Measurements from ENCODE around the gene CALD1. TPM values are rescaled to one million over a fixed set of nuclear protein-coding genes. Genes with fewer than 3 reads are reported as not detected.

Gene CALD1
- polyA plus RNA-seq, 1 donor from 2014 or later, result 8.0 TPM

DNA sequence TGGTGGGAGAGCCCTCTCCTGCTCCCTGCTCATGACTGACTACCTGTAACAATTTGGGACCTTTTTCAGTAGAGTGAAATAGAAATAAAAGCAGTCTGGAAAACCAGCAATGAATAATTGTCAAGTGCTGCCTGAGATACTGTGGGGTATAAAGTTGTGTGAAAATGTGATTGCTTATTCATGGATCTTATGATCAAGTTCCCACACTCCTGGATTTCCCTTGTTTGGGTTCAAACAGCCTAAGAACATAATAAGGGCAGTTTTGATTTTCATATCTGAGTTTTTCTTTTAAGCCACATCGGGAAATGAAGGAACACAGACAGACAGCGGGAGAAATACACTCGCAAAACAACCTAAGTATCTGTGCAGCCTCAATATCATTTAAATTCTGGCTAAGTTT, 52.9 kb downstream of the CALD1 start:
- no peaks in the 10 kb centered on the region for H4K20me1 ChIP-seq (ENCODE audit: insufficient read depth)
- H3K79me2 ChIP-seq (replicated peaks; ENCODE audit: insufficient read depth, low read length), result no peaks in the 10 kb centered on the region

DNA sequence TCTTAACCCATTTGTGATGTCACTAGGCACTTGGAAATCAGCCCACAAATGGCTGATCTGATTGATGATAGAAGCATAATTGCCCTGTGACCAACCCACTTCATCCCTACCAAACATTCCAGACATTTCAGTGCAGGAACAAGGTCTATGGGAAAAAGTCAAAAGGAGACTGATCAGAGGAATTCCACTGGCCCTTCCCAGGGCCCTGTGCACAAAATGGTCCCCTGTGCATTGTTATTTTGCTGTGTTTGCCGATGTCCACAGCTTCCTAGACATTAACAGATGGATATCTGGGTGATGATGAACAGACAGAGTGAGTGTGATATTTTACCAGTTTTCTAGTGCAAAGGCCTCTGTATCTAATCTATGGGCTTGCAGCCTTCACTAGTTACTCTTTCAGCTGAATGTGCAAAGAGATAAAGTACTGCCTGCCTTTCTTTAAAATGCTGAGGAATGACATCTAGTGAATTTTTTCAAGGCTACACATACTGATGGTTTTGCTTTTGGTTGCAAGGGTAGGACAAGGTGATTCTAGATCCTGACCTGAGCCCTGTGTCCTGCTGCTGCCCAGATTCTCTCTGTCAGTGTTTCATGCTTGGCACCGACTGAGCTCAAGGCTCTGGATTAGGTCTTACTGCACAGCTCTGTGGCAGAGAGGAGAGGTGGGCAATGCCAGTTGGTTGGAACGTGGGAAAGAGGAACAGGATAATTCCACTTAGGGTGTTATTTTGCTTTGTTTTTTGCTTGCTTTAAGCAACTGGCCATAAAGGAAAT, 55.4 kb downstream of the CALD1 start:
- no peak overlapping the region for H3K4me2 ChIP-seq (ENCODE audit: low read length)
- H3K27ac ChIP-seq (ENCODE audit: low read length), result no peak overlapping the region
- no peaks in the 10 kb centered on the region for H3K9me2 ChIP-seq (ENCODE audit: insufficient read depth, low read length)
- no peak overlapping the region for H3K4me3 ChIP-seq (ENCODE audit: low read length)
- no peaks in the 10 kb centered on the region for H3K27me3 ChIP-seq (ENCODE audit: insufficient read depth, low read depth, low read length)
- H2AFZ ChIP-seq (ENCODE audit: low read depth, low read length), result no peak overlapping the region
- H3K9ac ChIP-seq (ENCODE audit: low read length), result no peak overlapping the region
- H3K36me3 ChIP-seq (ENCODE audit: insufficient read depth, low read length), result no peaks in the 10 kb centered on the region
- H4K20me1 ChIP-seq (ENCODE audit: insufficient read depth), result no peaks in the 10 kb centered on the region
- TF ChIP-seq EP300 (conservative IDR thresholded peaks at IDR 0.05; ENCODE audit: poor library complexity, severe bottlenecking) (no peak), MXI1 (conservative IDR thresholded peaks at IDR 0.05; ENCODE audit: poor library complexity, severe bottlenecking) (no peak), EZH2 (IDR thresholded peaks at IDR 0.05; ENCODE audit: borderline replicate concordance, insufficient read depth, low read length, poor library complexity, severe bottlenecking) (no peak), SMC3 (conservative IDR thresholded peaks at IDR 0.05; ENCODE audit: poor library complexity) (no peak), POLR2AphosphoS5 (IDR thresholded peaks at IDR 0.05) (no peak), TAF1 (IDR thresholded peaks at IDR 0.05; ENCODE audit: low read depth) (no peak), RAD21 (conservative IDR thresholded peaks at IDR 0.05) (no peak)
- TF ChIP-seq, protein P1, sequence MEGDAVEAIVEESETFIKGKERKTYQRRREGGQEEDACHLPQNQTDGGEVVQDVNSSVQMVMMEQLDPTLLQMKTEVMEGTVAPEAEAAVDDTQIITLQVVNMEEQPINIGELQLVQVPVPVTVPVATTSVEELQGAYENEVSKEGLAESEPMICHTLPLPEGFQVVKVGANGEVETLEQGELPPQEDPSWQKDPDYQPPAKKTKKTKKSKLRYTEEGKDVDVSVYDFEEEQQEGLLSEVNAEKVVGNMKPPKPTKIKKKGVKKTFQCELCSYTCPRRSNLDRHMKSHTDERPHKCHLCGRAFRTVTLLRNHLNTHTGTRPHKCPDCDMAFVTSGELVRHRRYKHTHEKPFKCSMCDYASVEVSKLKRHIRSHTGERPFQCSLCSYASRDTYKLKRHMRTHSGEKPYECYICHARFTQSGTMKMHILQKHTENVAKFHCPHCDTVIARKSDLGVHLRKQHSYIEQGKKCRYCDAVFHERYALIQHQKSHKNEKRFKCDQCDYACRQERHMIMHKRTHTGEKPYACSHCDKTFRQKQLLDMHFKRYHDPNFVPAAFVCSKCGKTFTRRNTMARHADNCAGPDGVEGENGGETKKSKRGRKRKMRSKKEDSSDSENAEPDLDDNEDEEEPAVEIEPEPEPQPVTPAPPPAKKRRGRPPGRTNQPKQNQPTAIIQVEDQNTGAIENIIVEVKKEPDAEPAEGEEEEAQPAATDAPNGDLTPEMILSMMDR (IDR thresholded peaks at IDR 0.05; ENCODE audit: poor library complexity, severe bottlenecking), result no peak
- TF ChIP-seq, protein P2, sequence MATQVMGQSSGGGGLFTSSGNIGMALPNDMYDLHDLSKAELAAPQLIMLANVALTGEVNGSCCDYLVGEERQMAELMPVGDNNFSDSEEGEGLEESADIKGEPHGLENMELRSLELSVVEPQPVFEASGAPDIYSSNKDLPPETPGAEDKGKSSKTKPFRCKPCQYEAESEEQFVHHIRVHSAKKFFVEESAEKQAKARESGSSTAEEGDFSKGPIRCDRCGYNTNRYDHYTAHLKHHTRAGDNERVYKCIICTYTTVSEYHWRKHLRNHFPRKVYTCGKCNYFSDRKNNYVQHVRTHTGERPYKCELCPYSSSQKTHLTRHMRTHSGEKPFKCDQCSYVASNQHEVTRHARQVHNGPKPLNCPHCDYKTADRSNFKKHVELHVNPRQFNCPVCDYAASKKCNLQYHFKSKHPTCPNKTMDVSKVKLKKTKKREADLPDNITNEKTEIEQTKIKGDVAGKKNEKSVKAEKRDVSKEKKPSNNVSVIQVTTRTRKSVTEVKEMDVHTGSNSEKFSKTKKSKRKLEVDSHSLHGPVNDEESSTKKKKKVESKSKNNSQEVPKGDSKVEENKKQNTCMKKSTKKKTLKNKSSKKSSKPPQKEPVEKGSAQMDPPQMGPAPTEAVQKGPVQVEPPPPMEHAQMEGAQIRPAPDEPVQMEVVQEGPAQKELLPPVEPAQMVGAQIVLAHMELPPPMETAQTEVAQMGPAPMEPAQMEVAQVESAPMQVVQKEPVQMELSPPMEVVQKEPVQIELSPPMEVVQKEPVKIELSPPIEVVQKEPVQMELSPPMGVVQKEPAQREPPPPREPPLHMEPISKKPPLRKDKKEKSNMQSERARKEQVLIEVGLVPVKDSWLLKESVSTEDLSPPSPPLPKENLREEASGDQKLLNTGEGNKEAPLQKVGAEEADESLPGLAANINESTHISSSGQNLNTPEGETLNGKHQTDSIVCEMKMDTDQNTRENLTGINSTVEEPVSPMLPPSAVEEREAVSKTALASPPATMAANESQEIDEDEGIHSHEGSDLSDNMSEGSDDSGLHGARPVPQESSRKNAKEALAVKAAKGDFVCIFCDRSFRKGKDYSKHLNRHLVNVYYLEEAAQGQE (IDR thresholded peaks at IDR 0.05; ENCODE audit: borderline replicate concordance), result no peak
- no peaks in the 10 kb centered on the region for H3K9me3 ChIP-seq (ENCODE audit: low read length)
- no peaks in the 10 kb centered on the region for H3F3A ChIP-seq (ENCODE audit: insufficient read depth, low read length, poor library complexity, severe bottlenecking)
- H3K79me2 ChIP-seq (replicated peaks; ENCODE audit: insufficient read depth, low read length), result no peaks in the 10 kb centered on the region

More for the DNA sequence above, 52.9 kb downstream of the CALD1 start:
- Histone ChIP-seq H2AFZ (ENCODE audit: low read depth, low read length) (no peak overlapping the region), H3K27me3 (ENCODE audit: insufficient read depth, low read depth, low read length) (no peaks in the 10 kb centered on the region), H3K9me3 (ENCODE audit: low read length) (no peaks in the 10 kb centered on the region), H3K27ac (ENCODE audit: low read length) (no peak overlapping the region), H3K9ac (ENCODE audit: low read length) (no peak overlapping the region), H3K36me3 (ENCODE audit: insufficient read depth, low read length) (no peaks in the 10 kb centered on the region), H3K4me2 (ENCODE audit: low read length) (no peak overlapping the region), H3K4me3 (ENCODE audit: low read length) (no peak overlapping the region), H3K9me2 (ENCODE audit: insufficient read depth, low read length) (no peaks in the 10 kb centered on the region), H3F3A (ENCODE audit: insufficient read depth, low read length, poor library complexity, severe bottlenecking) (no peaks in the 10 kb centered on the region)
- TF ChIP-seq SMC3 (conservative IDR thresholded peaks at IDR 0.05; ENCODE audit: poor library complexity) (no peak), POLR2AphosphoS5 (IDR thresholded peaks at IDR 0.05) (no peak), RAD21 (conservative IDR thresholded peaks at IDR 0.05) (no peak), TAF1 (IDR thresholded peaks at IDR 0.05; ENCODE audit: low read depth) (no peak), EP300 (conservative IDR thresholded peaks at IDR 0.05; ENCODE audit: poor library complexity, severe bottlenecking) (no peak), MXI1 (conservative IDR thresholded peaks at IDR 0.05; ENCODE audit: poor library complexity, severe bottlenecking) (no peak), EZH2 (IDR thresholded peaks at IDR 0.05; ENCODE audit: borderline replicate concordance, insufficient read depth, low read length, poor library complexity, severe bottlenecking) (no peak)
- TF ChIP-seq, protein P1 (IDR thresholded peaks at IDR 0.05; ENCODE audit: poor library complexity, severe bottlenecking), result no peak
- TF ChIP-seq, protein P2 (IDR thresholded peaks at IDR 0.05; ENCODE audit: borderline replicate concordance), result no peak
